Stimulated activated memory B cell treated with anti-CD40 and anti-IgM and Interleukin-4, amounts not matched to agents 10 μg/mL and 1 μg/mL and 100 μg/mL, for 72 hours (primary cell): ENCODE results near the gene CAMKMT.

Experiments used
- ATAC-seq: fragments of 150-1000 bp; cut with Tn5 transposase; 2 replicates; pipeline ENCODE4 v1.10.0; 2021
- H3K27ac Mint-ChIP-seq: one replicate; pipeline ENCODE4 v1.8.0; 2022; ENCODE audit warnings: mild to moderate bottlenecking, mixed read lengths
- H3K27me3 Mint-ChIP-seq: one replicate; pipeline ENCODE4 v1.8.0; 2022; ENCODE audit warnings: mixed read lengths
- H3K36me3 Mint-ChIP-seq: one replicate; pipeline ENCODE4 v1.8.0; 2022; ENCODE audit warnings: mixed read lengths
- H3K4me1 Mint-ChIP-seq: one replicate; pipeline ENCODE4 v1.8.0; 2022; ENCODE audit warnings: mixed read lengths
- H3K4me3 Mint-ChIP-seq: one replicate; pipeline ENCODE4 v1.8.0; 2022; ENCODE audit warnings: mild to moderate bottlenecking, moderate library complexity, mixed read lengths
- H3K9me3 Mint-ChIP-seq: one replicate; pipeline ENCODE4 v1.8.0; 2022; ENCODE audit warnings: mixed read lengths

CAMKMT gene

DNA sequence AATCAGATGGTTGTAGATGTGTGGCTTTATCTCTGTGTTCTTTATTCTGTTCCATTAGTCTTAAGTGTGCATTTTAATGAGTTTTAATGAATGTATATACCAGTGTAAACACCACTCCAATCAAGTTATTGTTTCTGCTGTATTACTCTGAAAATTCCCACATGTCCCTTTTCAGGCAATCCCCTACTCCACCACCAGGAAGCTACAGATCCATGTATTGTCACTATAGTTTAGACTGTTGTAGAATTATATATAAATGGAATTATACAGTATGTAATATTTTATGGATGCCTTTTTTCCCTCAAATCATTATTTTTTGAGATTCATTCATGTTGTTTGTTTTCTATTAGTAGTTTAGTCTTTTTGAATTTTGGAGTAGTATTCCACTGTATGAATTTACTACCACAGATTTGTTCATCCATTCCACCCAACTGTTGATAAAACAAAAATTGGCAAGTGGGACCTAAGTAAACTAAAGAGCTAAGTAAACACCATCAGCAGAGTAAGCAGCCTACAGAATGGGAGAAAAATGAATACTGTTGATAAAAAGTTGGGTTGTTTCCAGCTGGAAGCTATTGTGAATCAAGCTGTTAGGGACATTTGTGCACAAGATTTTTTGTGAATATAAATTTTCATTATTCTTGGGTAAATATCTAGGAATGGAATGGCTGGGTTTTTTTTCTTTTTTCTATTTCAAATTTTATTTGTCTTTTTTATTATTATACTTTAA, 262.0 kb downstream of the CAMKMT start:
- H3K9me3 Mint-ChIP-seq, result peaks cover 4% of the 10 kb centered on the region
- ATAC-seq, result no peak
- peaks cover 7% of the 10 kb centered on the region for H3K4me1 Mint-ChIP-seq
- H3K27me3 Mint-ChIP-seq, result no peaks in the 10 kb centered on the region
- H3K36me3 Mint-ChIP-seq, result no peaks in the 10 kb centered on the region
- no peak overlapping the region for H3K27ac Mint-ChIP-seq
- no peak overlapping the region for H3K4me3 Mint-ChIP-seq

DNA sequence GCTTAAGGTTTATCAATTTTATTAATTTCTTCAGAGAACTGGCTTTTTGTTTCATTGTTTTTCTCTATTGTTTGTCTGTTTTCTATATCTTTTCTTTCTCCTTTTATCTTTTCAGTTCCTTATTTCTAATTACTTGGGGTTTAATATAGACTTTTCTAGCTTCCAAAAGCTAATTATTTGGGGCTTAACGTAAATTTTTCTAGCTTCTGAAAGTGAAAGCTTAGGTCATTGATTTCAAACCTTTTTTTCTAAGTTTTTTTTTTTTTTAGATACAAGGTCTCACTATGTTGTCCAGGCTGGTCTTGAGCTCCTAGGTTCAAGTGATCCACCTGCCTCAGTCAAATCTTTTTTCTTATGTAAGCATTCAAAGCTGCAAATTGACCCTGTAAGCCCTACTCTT, 266.6 kb downstream of the CAMKMT start:
- Mint-ChIP-seq H3K4me1 (peaks cover 2% of the 10 kb centered on the region), H3K36me3 (peaks cover 8% of the 10 kb centered on the region), H3K27me3 (no peaks in the 10 kb centered on the region), H3K9me3 (peaks cover 2% of the 10 kb centered on the region), H3K4me3 (no peak overlapping the region), H3K27ac (no peak overlapping the region)
- ATAC-seq, result no peak

DNA sequence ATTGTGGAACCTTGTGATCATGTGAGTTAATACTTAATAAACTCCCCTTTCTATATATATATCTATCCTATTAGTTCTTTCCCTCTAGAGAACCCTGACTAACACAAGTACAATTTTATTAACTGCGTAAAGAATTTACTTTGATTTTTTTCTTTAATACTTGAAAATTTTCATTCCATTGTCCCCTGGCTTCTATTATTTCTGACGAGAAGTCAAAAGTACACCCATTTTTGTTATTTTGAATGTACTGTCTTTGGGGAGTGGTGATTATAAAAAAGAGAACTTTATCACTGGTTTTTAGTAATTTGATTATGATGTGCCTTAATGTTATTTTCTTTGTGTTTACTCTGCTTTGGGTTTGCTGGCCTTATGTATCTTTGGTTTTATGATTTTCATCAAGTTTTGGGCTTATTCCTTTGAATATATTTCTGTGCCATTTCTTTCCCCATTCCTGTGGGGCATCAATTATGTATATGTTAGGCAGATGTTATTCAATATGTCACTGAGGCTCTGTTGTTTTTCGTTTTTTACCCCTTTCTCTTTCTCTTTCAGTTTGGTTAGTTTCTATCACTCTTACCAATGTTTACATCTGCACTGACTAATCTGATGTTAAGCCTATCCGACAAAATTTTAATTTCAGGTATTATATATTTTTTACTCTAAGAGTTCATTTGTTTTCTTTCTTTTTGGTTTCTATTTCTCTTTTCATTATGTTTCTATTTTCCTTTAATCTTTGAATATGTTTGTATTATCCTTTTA, 271.4 kb downstream of the CAMKMT start:
- peaks cover 7% of the 10 kb centered on the region for H3K9me3 Mint-ChIP-seq
- no peak overlapping the region for H3K27ac Mint-ChIP-seq
- ATAC-seq, result no peak
- peaks cover 6% of the 10 kb centered on the region for H3K4me1 Mint-ChIP-seq
- no peak overlapping the region for H3K4me3 Mint-ChIP-seq
- H3K27me3 Mint-ChIP-seq, result no peaks in the 10 kb centered on the region
- H3K36me3 Mint-ChIP-seq, result peaks cover 24% of the 10 kb centered on the region

DNA sequence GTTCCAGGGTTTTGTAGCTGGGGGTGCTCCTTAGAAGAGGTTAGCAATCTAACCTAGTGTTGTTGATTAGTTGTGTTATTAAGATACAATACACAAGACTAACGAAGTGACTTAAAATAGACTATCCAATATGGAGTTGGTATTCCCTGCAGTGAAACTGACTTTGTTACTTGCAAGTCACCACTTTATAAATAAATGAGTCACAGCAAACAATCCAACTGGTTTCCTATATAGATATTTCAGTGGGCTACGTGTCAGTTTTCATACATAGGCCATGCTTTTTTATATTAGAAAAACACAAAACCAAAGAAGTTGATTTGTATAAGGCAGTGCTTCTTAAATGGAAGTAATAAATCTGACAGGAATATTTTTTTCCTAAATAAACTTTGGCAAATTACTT, 274.0 kb downstream of the CAMKMT start:
- Mint-ChIP-seq H3K4me3 (no peak overlapping the region), H3K27me3 (no peaks in the 10 kb centered on the region), H3K4me1 (peaks cover 6% of the 10 kb centered on the region), H3K9me3 (peaks cover 7% of the 10 kb centered on the region), H3K27ac (no peak overlapping the region), H3K36me3 (peaks cover 21% of the 10 kb centered on the region)
- no peak for ATAC-seq

DNA sequence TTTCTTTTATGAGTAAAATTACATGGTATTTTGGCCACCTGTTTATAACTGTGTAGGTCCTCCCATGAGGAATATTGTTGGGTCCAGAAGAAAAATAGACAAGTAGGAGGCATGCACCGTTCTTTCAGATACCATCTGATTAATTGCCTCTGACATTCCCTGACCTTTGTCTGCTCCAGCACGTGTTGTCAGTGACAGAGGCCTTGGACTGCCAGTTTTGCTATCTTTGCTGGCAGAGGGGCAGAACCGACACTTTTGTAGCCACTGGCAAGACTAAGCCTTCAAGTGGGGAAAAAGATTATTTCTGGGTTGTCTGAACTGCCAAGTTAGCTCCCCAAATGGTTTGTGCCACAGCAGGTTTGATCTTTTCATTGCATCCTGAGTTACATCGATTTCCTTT, 276.9 kb downstream of the CAMKMT start:
- H3K27ac Mint-ChIP-seq, result no peak overlapping the region
- H3K27me3 Mint-ChIP-seq, result no peaks in the 10 kb centered on the region
- H3K4me3 Mint-ChIP-seq, result no peak overlapping the region
- H3K4me1 Mint-ChIP-seq, result peaks cover under 1% of the 10 kb centered on the region
- ATAC-seq, result no peak
- peaks cover 3% of the 10 kb centered on the region for H3K9me3 Mint-ChIP-seq
- H3K36me3 Mint-ChIP-seq, result peaks cover 13% of the 10 kb centered on the region

DNA sequence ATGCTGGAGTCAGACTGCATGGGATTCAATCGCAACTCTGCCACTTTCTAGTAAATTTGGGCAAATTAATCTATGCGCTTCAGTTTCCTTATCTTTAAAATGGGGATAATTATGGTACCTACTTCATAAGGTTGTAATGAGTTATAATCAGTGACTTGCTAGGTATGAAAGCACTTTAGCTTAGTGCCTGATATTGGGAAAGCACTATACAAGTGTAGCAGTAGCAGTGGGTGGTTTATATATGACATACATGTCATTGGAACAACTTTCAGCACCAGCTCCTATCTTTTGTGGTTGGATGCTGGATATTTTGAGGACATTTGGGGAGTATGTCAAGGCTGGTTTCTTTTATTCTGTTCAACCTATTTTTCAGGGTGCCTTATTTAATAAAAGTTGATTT, 277.7 kb downstream of the CAMKMT start:
- no peaks in the 10 kb centered on the region for H3K4me1 Mint-ChIP-seq
- peaks cover 5% of the 10 kb centered on the region for H3K36me3 Mint-ChIP-seq
- H3K27me3 Mint-ChIP-seq, result no peaks in the 10 kb centered on the region
- H3K4me3 Mint-ChIP-seq, result no peak overlapping the region
- ATAC-seq, result no peak
- peaks cover 3% of the 10 kb centered on the region for H3K9me3 Mint-ChIP-seq
- H3K27ac Mint-ChIP-seq, result no peak overlapping the region

DNA sequence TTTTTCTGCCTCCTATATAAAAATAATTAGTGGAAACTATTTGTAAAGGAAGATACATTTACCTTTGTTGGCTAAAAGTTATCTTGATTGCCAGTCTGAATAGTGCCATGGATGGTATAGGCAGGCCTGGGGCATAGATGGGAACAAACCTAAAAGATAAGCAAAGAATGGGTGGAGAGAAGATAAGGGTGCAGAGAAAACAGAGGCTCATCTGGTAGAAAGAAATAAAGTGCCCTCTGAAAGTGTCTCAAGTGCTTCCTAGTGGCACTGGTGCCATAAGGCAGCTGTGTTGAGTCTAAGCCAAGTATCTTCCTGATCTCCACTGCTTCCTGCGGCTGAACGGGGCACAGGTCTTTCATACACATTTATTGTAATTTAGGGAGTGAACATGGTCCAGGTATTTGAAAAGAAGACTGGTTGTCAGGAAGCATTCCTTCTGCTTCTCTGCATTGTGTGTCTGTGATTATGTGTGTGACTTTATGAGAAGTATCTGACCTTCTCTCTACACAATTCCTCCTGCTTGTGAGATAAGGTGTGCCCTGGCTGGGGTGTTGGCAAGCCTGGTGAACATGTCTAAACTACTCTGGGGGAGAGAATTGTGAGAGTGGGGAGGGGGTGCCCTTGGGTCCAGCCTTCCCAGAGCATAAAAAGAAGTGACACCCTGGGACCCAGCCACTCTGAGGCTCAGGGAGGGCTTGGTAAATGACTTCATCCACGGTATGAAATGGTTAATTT, 280.5 kb downstream of the CAMKMT start:
- no peaks in the 10 kb centered on the region for H3K36me3 Mint-ChIP-seq
- ATAC-seq, result no peak
- H3K9me3 Mint-ChIP-seq, result no peaks in the 10 kb centered on the region
- H3K27me3 Mint-ChIP-seq, result no peaks in the 10 kb centered on the region
- H3K4me3 Mint-ChIP-seq, result no peak overlapping the region
- no peak overlapping the region for H3K27ac Mint-ChIP-seq
- H3K4me1 Mint-ChIP-seq, result no peaks in the 10 kb centered on the region

DNA sequence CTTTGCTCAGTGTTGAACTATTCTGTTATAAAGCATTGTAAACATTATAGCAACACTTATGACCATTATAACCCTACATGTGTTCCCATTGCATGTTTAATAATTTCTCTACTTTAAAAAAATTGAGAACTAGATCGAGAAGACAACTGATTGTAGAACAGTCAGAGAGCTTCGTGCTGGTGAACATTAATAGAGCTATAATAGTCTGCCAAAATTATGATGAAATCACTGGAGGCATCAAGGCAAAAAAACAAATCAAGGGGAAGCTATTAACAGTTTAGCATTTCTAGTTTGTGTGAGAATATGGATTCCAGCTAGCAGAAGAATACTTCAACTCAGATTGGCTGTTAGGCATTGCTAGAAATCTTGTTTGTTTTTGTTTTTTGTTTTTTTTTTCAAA, 284.2 kb downstream of the CAMKMT start:
- Mint-ChIP-seq H3K9me3 (no peaks in the 10 kb centered on the region), H3K27ac (no peak overlapping the region), H3K27me3 (no peaks in the 10 kb centered on the region), H3K4me3 (no peak overlapping the region), H3K36me3 (no peaks in the 10 kb centered on the region), H3K4me1 (peaks cover 5% of the 10 kb centered on the region)
- no peak for ATAC-seq

DNA sequence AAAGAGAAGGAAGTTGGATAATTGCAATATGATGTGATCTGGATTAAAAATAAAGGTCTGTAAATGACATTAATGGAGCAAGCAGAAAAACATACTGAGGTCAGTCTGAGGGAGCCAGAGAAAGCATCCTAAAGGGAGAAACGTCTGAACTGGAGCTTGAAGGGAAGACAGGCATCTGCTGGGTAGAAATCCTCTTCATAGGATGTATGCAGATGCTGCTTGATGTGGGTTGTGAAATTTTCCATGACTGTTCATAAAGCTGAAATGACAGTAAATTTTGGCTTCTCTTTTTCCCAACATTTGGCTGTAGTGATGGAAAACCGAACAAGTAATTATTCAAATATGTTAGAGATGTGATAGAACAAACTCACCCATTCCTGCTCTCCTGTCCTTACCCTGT, 287.6 kb downstream of the CAMKMT start:
- Mint-ChIP-seq H3K4me3 (no peak overlapping the region), H3K4me1 (peaks cover 5% of the 10 kb centered on the region)

DNA sequence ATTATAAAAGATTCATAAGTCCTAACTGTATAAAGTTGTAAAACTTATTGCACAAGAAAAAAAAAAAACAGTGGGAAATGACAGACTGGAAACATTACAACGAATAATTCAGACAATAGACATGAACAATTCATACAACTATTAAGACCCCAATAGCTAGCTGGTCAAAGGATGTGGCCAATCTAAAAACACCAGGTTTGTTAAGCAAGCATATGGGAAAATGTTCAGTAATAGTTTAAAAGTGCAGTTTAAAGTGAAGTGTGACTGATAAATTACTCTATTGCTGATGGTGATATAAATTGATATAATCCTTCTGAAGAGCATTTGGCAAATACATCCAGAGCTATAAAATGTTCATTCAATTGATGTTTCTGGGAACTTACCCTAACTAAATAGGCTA, 289.0 kb downstream of the CAMKMT start:
- ATAC-seq, result no peak
- H3K27ac Mint-ChIP-seq, result no peak overlapping the region
- H3K9me3 Mint-ChIP-seq, result no peaks in the 10 kb centered on the region
- H3K4me3 Mint-ChIP-seq, result no peak overlapping the region
- H3K4me1 Mint-ChIP-seq, result peaks cover 5% of the 10 kb centered on the region
- H3K27me3 Mint-ChIP-seq, result no peaks in the 10 kb centered on the region
- H3K36me3 Mint-ChIP-seq, result no peaks in the 10 kb centered on the region

More for the DNA sequence above, 287.6 kb downstream of the CAMKMT start:
- Mint-ChIP-seq H3K9me3 (no peaks in the 10 kb centered on the region), H3K27ac (no peak overlapping the region), H3K36me3 (no peaks in the 10 kb centered on the region), H3K27me3 (no peaks in the 10 kb centered on the region)
- ATAC-seq, result no peak

DNA sequence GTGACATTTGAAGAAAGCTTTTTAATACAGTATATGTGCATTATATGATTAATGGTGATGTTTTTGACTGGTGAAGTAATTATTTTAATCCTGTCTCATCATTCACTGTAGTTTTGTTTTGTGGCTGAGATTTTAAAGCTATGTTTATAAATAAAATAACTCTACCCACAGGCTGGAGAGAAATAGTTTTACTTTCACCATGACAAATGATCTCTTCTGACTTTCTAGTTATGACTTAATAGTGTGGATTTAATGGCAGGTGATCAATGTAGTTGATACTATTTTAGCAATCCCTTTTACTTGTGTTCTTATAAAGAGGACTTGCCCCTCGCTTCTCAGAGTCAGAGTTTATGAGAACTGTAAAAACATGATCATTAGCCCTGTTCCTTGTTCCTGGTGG, 290.2 kb downstream of the CAMKMT start:
- Mint-ChIP-seq H3K27ac (no peak overlapping the region), H3K36me3 (no peaks in the 10 kb centered on the region), H3K9me3 (no peaks in the 10 kb centered on the region), H3K4me1 (peaks cover 5% of the 10 kb centered on the region), H3K4me3 (no peak overlapping the region), H3K27me3 (no peaks in the 10 kb centered on the region)
- ATAC-seq, result no peak

DNA sequence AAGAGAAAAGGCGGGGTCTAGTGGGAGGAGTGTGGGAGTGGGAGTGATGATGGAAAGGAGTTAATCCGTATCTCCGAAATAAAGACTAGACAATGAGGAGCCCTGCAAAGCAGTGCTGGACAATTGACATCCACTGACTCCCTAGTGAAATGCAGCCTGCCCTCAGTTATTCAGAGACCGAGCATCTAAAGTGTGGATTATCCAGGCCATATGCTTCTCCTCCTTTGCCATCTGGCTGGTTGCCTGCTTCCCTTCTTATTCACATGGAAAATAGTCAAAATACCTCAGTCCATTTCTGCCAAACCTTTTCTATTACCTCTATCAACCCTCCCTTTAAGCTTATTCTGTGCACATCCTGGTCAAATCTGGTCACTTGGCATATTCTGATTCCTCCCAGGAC, 291.0 kb downstream of the CAMKMT start:
- H3K27ac Mint-ChIP-seq, result no peak overlapping the region
- no peaks in the 10 kb centered on the region for H3K27me3 Mint-ChIP-seq
- H3K36me3 Mint-ChIP-seq, result no peaks in the 10 kb centered on the region
- H3K4me1 Mint-ChIP-seq, result peaks cover 5% of the 10 kb centered on the region
- no peaks in the 10 kb centered on the region for H3K9me3 Mint-ChIP-seq
- H3K4me3 Mint-ChIP-seq, result no peak overlapping the region
- no peak for ATAC-seq

DNA sequence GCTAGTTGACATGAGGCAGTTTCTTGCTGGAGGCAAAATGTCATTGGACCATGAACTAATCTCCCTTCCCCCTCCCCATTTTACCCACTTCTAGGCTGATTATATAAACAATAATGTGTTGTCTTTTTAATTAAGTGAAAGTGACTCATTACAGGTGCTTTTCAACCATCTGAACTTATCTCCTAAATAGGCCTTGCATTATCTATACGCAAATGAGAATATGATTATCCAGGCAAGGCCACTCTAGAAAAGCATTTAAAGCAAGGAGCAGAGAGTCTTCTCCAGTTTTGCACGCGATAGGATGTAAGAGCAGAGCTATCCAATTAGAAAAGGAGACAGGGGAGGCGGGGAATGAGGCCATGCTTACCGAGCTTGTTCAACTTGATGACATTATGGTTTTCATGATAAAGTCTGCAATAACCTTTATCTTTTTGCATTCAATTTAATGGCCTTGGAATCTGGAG, 293.7 kb downstream of the CAMKMT start:
- no peaks in the 10 kb centered on the region for H3K4me1 Mint-ChIP-seq
- no peak overlapping the region for H3K27ac Mint-ChIP-seq
- no peak for ATAC-seq
- H3K4me3 Mint-ChIP-seq, result no peak overlapping the region
- no peaks in the 10 kb centered on the region for H3K9me3 Mint-ChIP-seq
- no peaks in the 10 kb centered on the region for H3K36me3 Mint-ChIP-seq
- no peaks in the 10 kb centered on the region for H3K27me3 Mint-ChIP-seq

DNA sequence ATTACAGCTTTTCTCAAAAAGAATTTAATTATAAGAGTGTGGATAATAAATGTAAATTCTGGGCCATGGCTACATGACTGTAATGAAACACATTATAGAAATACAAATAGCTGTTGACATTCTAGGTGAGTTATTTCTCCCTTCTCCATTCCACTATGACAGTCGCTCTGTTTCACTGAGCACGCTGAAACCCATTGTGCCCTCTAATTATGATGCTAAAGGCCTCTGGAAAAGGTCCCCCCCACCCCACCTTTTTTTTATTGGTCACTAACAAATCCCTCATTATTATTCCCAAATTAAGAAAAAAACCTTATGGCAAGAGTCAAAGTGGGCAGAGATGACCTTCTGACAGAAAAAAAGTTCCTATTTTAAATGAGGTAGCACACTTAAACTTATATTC, 294.7 kb downstream of the CAMKMT start:
- H3K27ac Mint-ChIP-seq, result no peak overlapping the region

DNA sequence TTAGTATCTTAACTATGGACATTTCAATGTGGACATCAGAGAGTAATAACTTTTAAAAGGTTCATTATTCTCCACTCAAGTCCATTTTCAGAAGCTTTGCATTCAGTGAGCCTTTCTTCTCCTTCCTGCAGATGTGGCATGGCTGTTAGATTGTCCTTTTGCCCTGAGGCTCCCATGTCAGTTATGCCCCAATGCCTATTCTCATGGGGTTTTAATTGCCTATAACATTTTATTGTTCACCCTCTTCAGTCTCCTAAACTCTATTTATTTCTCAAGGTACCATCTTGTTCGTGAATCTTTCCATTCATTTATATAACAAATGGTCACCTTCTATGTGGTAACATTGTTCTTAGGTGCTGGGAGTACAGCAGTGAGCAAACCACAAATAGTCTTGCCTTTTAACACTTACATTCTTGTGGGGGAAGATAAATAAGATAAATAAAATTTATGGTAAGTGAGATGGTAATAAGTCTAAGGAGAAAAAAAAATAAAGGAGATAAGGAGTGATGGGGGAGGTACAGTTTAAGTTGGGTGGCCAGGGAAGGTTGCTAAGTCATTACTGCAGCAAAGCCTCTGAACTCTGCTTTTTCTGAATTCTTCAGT, 301.8 kb downstream of the CAMKMT start:
- no peaks in the 10 kb centered on the region for H3K27me3 Mint-ChIP-seq
- H3K4me3 Mint-ChIP-seq, result no peak overlapping the region
- peaks cover 6% of the 10 kb centered on the region for H3K36me3 Mint-ChIP-seq
- no peak for ATAC-seq
- H3K4me1 Mint-ChIP-seq, result peaks cover 7% of the 10 kb centered on the region
- H3K27ac Mint-ChIP-seq, result no peak overlapping the region
- no peaks in the 10 kb centered on the region for H3K9me3 Mint-ChIP-seq

More for the DNA sequence above, 294.7 kb downstream of the CAMKMT start:
- Mint-ChIP-seq H3K27me3 (no peaks in the 10 kb centered on the region), H3K36me3 (no peaks in the 10 kb centered on the region), H3K9me3 (no peaks in the 10 kb centered on the region), H3K4me1 (no peaks in the 10 kb centered on the region), H3K4me3 (no peak overlapping the region)
- ATAC-seq, result no peak
